HG02763 (cell line): ENCODE results near the gene GIPC1.
"Not testable (repeated sequence)": the region's sequence is repeated elsewhere in the genome, so short reads cannot be mapped to it uniquely, and the experiment has no call there.

Experiments used
- ATAC-seq: cut with Tn5 transposase; IDR thresholded peaks from one replicate; pipeline ENCODE4 v1.9.1; 2021; ENCODE audit warnings: mild to moderate bottlenecking, moderate library complexity; ENCODE audit not compliant: unreplicated experiment

The GIPC1 gene

GRCh38 chr19:14517840-14518505 is 22.0 kb upstream of the GIPC1 start, which contains the start of gene DNAJB1:
TSS of gene DNAJB1 (minus strand) at chr19:14518397. CDS start at chr19:14518349, 48 bp downstream.
- ATAC-seq = peak; percentile 71

GRCh38 chr19:14517446-14517839 is 21.5 kb upstream of the GIPC1 start:
- no peak for ATAC-seq

- no peak for ATAC-seq
These were observed 21.0 kb upstream of the GIPC1 start for GRCh38 chr19:14516746-14517438.

- no peak for ATAC-seq
These were observed 20.2 kb upstream of the GIPC1 start for GRCh38 chr19:14516048-14516534.

- no peak for ATAC-seq
These were observed 19.6 kb upstream of the GIPC1 start for GRCh38 chr19:14515501-14516047.

GRCh38 chr19:14514215-14514863 is 18.4 kb upstream of the GIPC1 start:
- ATAC-seq = no peak

- ATAC-seq = no peak
These were observed 16.6 kb upstream of the GIPC1 start for GRCh38 chr19:14512406-14512961.

- ATAC-seq = no peak
These were observed 15.3 kb upstream of the GIPC1 start for GRCh38 chr19:14511229-14511593.

GRCh38 chr19:14510311-14511228 is 14.6 kb upstream of the GIPC1 start:
- ATAC-seq = no peak

GRCh38 chr19:14507704-14508542 is 12.0 kb upstream of the GIPC1 start:
- ATAC-seq = no peak

- ATAC-seq = no peak
These were observed 9.7 kb upstream of the GIPC1 start for GRCh38 chr19:14505488-14506239.

- not testable (repeated sequence) for ATAC-seq
These were observed 8.6 kb upstream of the GIPC1 start for GRCh38 chr19:14504575-14504974.

- ATAC-seq = no peak
These were observed 7.4 kb upstream of the GIPC1 start for GRCh38 chr19:14503285-14503684.

- ATAC-seq = no peak
These were observed 6.6 kb upstream of the GIPC1 start for GRCh38 chr19:14502334-14503092.

GRCh38 chr19:14497228-14497921 is 1.4 kb upstream of the GIPC1 start:
- ATAC-seq = no peak

GRCh38 chr19:14496834-14497227 is 904 bp upstream of the GIPC1 start:
- no peak for ATAC-seq

- ATAC-seq = no peak
These were observed 277 bp downstream of the GIPC1 start for GRCh38 chr19:14495672-14496028.
